ES-I3 (cell line): ENCODE data around the gene ZNF423.

ENCODE experiments used
- H3K36me3 ChIP-seq: 2 replicates; pipeline ENCODE4 v1.6.1; 2013; ENCODE audit warnings: mild to moderate bottlenecking, low read length, control low read depth, moderate library complexity; ENCODE audit not compliant: insufficient read depth
- H3K4me1 ChIP-seq: 2 replicates; pipeline ENCODE4 v1.6.1; 2013; ENCODE audit warnings: mild to moderate bottlenecking, control low read depth, low read length; ENCODE audit not compliant: insufficient read depth
- H3K9ac ChIP-seq: 2 replicates; pipeline ENCODE4 v1.6.1; 2013; ENCODE audit warnings: low read depth, mild to moderate bottlenecking, low read length, moderate library complexity
- H3K9me3 ChIP-seq: 2 replicates; pipeline ENCODE4 v1.6.1; 2013; ENCODE audit warnings: mild to moderate bottlenecking, low read length, moderate library complexity; ENCODE audit not compliant: control insufficient read depth, insufficient read depth

ZNF423 gene

GRCh38 chr16:49491771-49492761, 363.8 kb downstream of the ZNF423 start:
- Histone ChIP-seq H3K4me1 (peaks cover 2% of the 10 kb centered on the region; the same call in 1 of the 2 replicates), H3K9ac (peak overlapping the region; percentile 15; the same call in 1 of the 2 replicates)

GRCh38 chr16:49491106-49491670, 364.7 kb downstream of the ZNF423 start:
- Histone ChIP-seq H3K9me3 (no peaks in the 10 kb centered on the region), H3K4me1 (peaks cover 2% of the 10 kb centered on the region; the same call in 1 of the 2 replicates), H3K36me3 (no peaks in the 10 kb centered on the region), H3K9ac (no peak overlapping the region)

More at GRCh38 chr16:49491771-49492761, 363.8 kb downstream of the ZNF423 start:
- H3K9me3 ChIP-seq: no peaks in the 10 kb centered on the region
- H3K36me3 ChIP-seq: no peaks in the 10 kb centered on the region

DNA sequence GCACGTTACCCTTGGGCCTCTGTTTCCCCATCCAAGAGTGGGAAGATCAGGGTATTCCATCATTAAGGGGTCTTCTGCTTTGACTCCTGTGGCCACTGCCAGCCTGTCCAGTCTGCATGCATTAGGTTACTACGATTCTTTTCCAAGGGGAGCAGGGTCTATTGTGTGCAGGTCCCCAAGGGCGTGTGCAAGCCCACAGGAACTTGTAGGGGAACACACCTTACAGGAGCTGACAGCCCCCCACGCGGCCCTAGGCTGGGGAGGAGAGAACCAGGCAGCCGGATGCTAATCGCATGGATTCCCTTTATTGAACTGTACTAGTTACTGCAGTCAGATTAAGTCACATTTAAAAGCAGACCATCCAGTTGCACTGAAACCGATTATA, 365.6 kb downstream of the ZNF423 start:
- no peaks in the 10 kb centered on the region for H3K9me3 ChIP-seq
- H3K36me3 ChIP-seq: no peaks in the 10 kb centered on the region
- H3K4me1 ChIP-seq: peaks cover 2% of the 10 kb centered on the region; the same call in 1 of the 2 replicates
- H3K9ac ChIP-seq: no peak overlapping the region

- no peaks in the 10 kb centered on the region for H3K9me3 ChIP-seq
- no peaks in the 10 kb centered on the region for H3K36me3 ChIP-seq
- no peak overlapping the region for H3K9ac ChIP-seq
- H3K4me1 ChIP-seq: peaks cover 2% of the 10 kb centered on the region; the same call in 1 of the 2 replicates
These were observed 366.1 kb downstream of the ZNF423 start for GRCh38 chr16:49489686-49490320.

- H3K4me1 ChIP-seq: peaks cover 2% of the 10 kb centered on the region; the same call in 1 of the 2 replicates
- no peaks in the 10 kb centered on the region for H3K36me3 ChIP-seq
- H3K9ac ChIP-seq: no peak overlapping the region
- H3K9me3 ChIP-seq: no peaks in the 10 kb centered on the region
These were observed 367.0 kb downstream of the ZNF423 start for GRCh38 chr16:49488740-49489525.

DNA sequence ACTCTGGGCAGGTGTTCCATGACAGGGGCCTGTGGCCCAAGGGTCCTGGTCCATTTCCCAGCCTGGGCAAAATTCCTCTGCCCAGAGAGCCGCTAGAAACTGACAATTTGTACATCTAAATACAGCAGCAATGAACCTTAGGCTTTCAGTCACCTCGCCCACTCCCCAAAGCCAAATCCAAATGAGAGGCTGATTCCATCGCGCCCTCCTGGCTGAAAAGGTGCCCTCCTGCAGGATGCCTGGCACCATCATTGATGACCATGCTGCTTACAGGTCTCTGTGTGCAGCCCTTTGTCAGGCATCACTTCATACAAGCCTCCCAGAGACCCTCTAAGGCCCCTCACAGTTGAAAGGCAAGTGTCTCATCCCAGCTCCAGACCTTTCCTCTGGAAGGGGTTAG, 367.6 kb downstream of the ZNF423 start:
- no peaks in the 10 kb centered on the region for H3K9me3 ChIP-seq
- no peaks in the 10 kb centered on the region for H3K36me3 ChIP-seq
- no peak overlapping the region for H3K9ac ChIP-seq
- H3K4me1 ChIP-seq: peaks cover 2% of the 10 kb centered on the region; the same call in 1 of the 2 replicates

DNA sequence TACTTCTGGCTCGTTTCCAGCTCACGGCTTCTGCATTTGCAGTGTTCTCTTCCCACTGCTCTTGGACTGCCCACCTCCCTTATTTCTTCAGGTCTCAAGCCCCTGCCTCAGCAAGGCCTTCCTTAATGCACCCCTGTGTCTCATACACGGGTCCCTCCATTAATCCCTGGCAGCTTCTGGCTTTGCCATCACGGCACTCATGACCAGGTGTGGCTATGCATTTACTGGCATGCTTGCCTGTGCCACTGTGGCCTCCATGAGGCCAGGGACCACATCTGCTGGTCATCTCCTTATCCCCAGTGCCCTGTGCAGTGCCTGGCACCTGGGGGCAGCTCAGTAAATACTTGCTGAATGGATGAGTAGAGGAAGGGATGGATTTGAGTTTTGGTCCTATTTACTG, 368.2 kb downstream of the ZNF423 start:
- H3K4me1 ChIP-seq: peaks cover 2% of the 10 kb centered on the region; the same call in 1 of the 2 replicates
- no peaks in the 10 kb centered on the region for H3K9me3 ChIP-seq
- no peaks in the 10 kb centered on the region for H3K36me3 ChIP-seq
- no peak overlapping the region for H3K9ac ChIP-seq

DNA sequence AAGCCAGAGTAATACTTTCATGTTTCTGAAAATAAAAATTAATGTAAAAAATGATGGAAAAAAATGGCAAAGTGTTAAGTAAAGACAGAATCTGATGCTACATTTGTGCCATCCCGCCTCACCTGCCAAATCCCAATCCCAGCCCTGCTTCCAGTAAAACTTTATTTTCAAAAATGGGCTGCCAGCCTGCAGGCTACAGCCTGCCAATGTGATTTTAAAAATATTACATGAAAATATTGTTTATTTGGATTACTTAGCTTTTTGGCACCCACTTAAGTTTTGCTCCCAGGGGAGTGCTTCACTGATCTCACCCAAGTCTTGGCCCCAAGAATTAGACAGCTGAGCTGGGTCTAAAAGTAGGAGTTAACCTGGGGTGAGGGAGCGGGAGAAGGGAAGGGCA, 369.5 kb downstream of the ZNF423 start:
- Histone ChIP-seq H3K36me3 (no peaks in the 10 kb centered on the region), H3K4me1 (no peaks in the 10 kb centered on the region), H3K9me3 (no peaks in the 10 kb centered on the region), H3K9ac (no peak overlapping the region)

DNA sequence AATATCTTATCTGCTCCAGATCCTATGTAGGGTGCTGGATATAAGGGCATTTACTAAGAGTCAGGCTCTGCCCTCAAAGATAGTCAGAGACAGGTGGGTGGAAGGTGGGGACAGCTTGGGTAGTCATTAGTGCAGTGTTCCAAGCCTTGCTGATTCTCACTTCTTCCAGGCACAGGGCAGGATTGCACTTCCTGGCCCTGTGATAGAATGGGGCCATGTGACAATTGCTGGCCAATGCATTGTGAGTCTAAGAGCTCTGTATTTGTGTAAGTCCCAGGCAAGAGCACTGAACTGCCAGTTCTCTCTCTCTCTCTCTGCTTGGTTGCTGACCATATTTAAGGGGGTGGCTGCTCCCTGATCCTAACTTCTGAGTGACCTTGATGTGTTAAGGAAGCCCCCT, 370.2 kb downstream of the ZNF423 start:
- no peak overlapping the region for H3K9ac ChIP-seq
- no peaks in the 10 kb centered on the region for H3K9me3 ChIP-seq
- no peaks in the 10 kb centered on the region for H3K4me1 ChIP-seq
- no peaks in the 10 kb centered on the region for H3K36me3 ChIP-seq

- Histone ChIP-seq H3K36me3 (no peaks in the 10 kb centered on the region), H3K4me1 (no peaks in the 10 kb centered on the region), H3K9me3 (no peaks in the 10 kb centered on the region), H3K9ac (no peak overlapping the region)
These were observed 371.0 kb downstream of the ZNF423 start for GRCh38 chr16:49484936-49485335.

DNA sequence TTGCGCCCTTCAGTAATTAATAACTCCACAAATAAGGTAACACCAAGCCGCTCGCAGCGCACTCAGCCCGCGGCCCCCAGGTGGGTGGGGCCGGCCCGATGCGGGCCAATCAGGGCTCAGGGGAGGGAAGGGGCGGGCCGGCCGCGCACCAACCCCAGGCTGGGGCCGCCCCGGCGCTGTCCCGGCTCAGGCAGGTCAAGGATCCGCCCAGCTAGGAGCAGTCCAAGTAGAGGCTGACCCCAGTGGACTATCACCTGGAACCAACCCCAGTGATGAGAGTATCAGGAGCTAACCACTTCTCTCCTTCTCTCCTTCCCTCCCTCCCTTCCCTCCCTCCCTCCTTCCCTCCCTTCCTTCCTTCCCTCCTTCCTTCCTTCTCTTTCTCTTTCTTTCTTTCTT, 371.5 kb downstream of the ZNF423 start:
- Histone ChIP-seq H3K9me3 (no peaks in the 10 kb centered on the region), H3K36me3 (no peaks in the 10 kb centered on the region), H3K4me1 (no peaks in the 10 kb centered on the region), H3K9ac (peak overlapping the region; percentile 37; the same call in 1 of the 2 replicates)

DNA sequence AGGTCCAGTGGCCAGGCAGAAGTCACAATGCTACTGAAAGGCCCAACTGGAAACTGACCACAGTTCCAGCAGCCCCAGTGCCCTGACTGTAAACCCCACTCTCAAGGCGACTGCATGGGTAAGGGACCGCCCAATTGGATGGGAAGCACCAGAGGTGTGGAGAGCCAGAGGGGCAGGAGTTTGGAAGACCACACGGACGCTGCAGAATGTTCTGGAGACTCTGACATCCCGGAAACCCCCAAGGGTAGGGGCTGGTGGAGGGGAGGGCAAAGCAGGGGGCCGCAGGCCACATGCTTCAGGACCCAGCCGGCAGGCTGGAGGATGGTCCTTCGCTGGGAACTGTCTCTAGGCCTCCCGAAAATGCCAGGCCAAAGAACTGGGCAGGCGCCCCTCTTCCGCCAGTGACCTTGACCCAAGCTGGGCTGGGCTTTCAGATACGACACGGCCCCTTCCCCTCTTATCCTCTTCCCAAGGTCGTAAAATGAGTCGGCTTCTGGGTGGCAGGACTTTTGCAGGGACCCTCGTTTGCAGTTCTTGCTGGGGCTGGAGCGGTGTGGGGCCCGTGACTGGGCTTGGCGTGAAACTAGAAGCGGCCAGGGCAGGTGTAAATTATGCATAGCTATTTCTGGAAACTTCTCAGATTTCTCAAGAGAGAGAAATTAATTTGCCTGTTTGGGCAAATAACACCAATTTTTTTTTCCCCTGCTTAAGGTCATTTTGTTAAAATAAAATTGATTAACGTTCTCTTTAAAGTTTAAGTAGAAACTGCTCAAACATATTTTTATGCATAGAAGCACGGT, 372.1 kb downstream of the ZNF423 start:
- H3K4me1 ChIP-seq: no peaks in the 10 kb centered on the region
- no peaks in the 10 kb centered on the region for H3K9me3 ChIP-seq
- H3K36me3 ChIP-seq: no peaks in the 10 kb centered on the region
- peak overlapping the region; percentile 37; the same call in 1 of the 2 replicates for H3K9ac ChIP-seq

- Histone ChIP-seq H3K36me3 (no peaks in the 10 kb centered on the region), H3K9me3 (no peaks in the 10 kb centered on the region), H3K4me1 (no peaks in the 10 kb centered on the region), H3K9ac (no peak overlapping the region)
These were observed 372.7 kb downstream of the ZNF423 start for GRCh38 chr16:49483251-49483650.
